A673 (cell line): ENCODE measurements around the gene CRNKL1. TPM values are rescaled to one million over a fixed set of nuclear protein-coding genes. Genes with fewer than 3 reads are reported as not detected.

Source experiments
- BruUV-seq: library from RNA; stranded (reverse); fragments of 400-500 nt; replicated peaks from 2 replicates; lab custom pipeline; 2021; lab: Mats Ljungman, UMichigan
- CTCF ChIA-PET: fragments of 300-600 bp; sonication (Branson Sonifier 250); formaldehyde crosslinking; loops from one replicate; lab custom pipeline; 2022; ENCODE audit warnings: antibody characterized with exemption; lab: Charles Lee
- POLR2A ChIA-PET: fragments of 300-600 bp; sonication (Branson Sonifier 250); formaldehyde crosslinking; loops from one replicate; lab custom pipeline; 2022; ENCODE audit warnings: antibody characterized with exemption; ENCODE audit not compliant: low non-redundant PET; lab: Charles Lee
- DNase-seq: peaks from one replicate; pipeline ENCODE4 v3.0.0-alpha.2; 2015; ENCODE audit warnings: low spot score
- H3K27ac ChIP-seq: fragments of 200-600 bp; sonication (generic); 2 replicates; pipeline ENCODE4 v1.5.1; 2016; ENCODE audit warnings: mixed run types, low read depth, mild to moderate bottlenecking, mixed read lengths, antibody characterized with exemption, low read length; ENCODE audit not compliant: poor library complexity, severe bottlenecking
- H3K27me3 ChIP-seq: fragments of 200-600 bp; sonication (generic); replicated peaks from 2 replicates; pipeline ENCODE4 v1.6.1; 2017; ENCODE audit warnings: mixed run types, low read depth, mild to moderate bottlenecking, mixed read lengths, antibody characterized with exemption, low read length; ENCODE audit not compliant: insufficient read depth, poor library complexity
- H3K36me3 ChIP-seq: fragments of 200-600 bp; sonication (generic); 2 replicates; pipeline ENCODE4 v1.6.1; 2016; ENCODE audit warnings: mixed run types, mild to moderate bottlenecking, mixed read lengths, antibody characterized with exemption, low read length; ENCODE audit not compliant: insufficient read depth, poor library complexity, severe bottlenecking
- H3K4me1 ChIP-seq: fragments of 200-600 bp; sonication (generic); 2 replicates; pipeline ENCODE4 v1.6.1; 2017; ENCODE audit warnings: mixed run types, mild to moderate bottlenecking, mixed read lengths, antibody characterized with exemption, low read length; ENCODE audit not compliant: insufficient read depth, poor library complexity, severe bottlenecking
- H3K4me3 ChIP-seq: fragments of 200-600 bp; sonication (generic); 2 replicates; pipeline ENCODE4 v1.5.1; 2016; ENCODE audit warnings: low read depth, mixed run types, mild to moderate bottlenecking, mixed read lengths, low read length; ENCODE audit not compliant: poor library complexity, severe bottlenecking
- H3K9me3 ChIP-seq: fragments of 200-600 bp; sonication (generic); 2 replicates; pipeline ENCODE4 v1.6.1; 2016; ENCODE audit warnings: mixed run types, low read depth, mild to moderate bottlenecking, mixed read lengths, antibody characterized with exemption, low read length; ENCODE audit not compliant: poor library complexity, severe bottlenecking
- EZH2 ChIP-seq: fragments of 200-600 bp; sonication (generic); IDR thresholded peaks from 2 replicates; pipeline ENCODE4 v1.6.1; 2017; ENCODE audit warnings: borderline replicate concordance, low read depth, mild to moderate bottlenecking, mixed read lengths, antibody characterized with exemption, low read length; ENCODE audit not compliant: poor library complexity, severe bottlenecking
- intact Hi-C: fragments of 100-400 bp; cut with micrococcal nuclease; formaldehyde crosslinking; loops from one replicate; pipeline ENCODE4 v1.10.0; 2022; ENCODE audit not compliant: unreplicated experiment
- total RNA-seq: library from RNA; stranded (reverse); gene quantifications from 2 replicates; pipeline ENCODE4 v1.2.3, GENCODE V29; 2021
- TF ChIP-seq, protein P1 (sequence below): fragments of 300-800, 200-600 bp; sonication (generic); conservative IDR thresholded peaks from 2 replicates; pipeline ENCODE4 v1.5.1; 2017; ENCODE audit warnings: low read depth, mild to moderate bottlenecking, antibody characterized with exemption, low read length, moderate library complexity, mixed read lengths

CRNKL1 gene
- total RNA-seq, 1 experiment from 2014 or later: 25.1 TPM

DNA sequence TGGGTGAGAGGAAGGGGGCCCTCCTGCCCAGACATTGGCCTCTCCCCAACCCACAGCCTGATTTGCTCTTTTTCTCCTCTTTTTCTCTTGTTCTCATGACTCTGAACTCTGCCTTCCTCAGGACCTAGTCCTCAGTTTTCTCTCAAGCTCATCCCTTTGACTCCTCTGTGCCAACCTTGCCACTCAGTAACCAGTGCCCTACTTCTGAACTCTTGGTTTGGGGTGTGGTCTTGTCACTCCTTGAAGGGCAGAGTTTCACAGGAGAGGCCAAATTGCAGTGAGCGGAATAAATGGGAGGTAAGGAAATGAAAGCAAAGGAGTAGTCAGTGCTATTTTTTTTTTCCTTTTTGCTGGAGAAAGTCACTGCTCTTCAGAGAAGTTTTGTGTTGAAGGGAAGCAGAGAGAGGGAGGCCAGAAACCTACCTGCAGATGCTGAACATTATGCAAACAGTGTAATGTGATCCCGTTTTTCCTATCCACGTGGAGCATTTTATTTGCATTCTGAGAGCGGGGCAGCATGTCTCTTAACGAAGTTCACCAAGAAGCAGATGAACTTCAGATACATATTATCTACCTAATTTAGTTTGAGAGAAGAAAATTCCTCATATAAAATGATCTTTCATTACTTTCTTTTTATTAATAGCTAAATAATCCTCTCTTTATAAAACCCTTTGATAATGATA is 27.0 kb upstream of the CRNKL1 start:
- no TSS peak for BruUV-seq
- no peak for DNase-seq
- Histone ChIP-seq H3K36me3 (no peaks in the 10 kb centered on the region), H3K27ac (no peak overlapping the region), H3K27me3 (peaks cover 42% of the 10 kb centered on the region), H3K4me3 (no peak overlapping the region), H3K4me1 (peaks cover 7% of the 10 kb centered on the region), H3K9me3 (no peaks in the 10 kb centered on the region)
- TF ChIP-seq, protein P1, sequence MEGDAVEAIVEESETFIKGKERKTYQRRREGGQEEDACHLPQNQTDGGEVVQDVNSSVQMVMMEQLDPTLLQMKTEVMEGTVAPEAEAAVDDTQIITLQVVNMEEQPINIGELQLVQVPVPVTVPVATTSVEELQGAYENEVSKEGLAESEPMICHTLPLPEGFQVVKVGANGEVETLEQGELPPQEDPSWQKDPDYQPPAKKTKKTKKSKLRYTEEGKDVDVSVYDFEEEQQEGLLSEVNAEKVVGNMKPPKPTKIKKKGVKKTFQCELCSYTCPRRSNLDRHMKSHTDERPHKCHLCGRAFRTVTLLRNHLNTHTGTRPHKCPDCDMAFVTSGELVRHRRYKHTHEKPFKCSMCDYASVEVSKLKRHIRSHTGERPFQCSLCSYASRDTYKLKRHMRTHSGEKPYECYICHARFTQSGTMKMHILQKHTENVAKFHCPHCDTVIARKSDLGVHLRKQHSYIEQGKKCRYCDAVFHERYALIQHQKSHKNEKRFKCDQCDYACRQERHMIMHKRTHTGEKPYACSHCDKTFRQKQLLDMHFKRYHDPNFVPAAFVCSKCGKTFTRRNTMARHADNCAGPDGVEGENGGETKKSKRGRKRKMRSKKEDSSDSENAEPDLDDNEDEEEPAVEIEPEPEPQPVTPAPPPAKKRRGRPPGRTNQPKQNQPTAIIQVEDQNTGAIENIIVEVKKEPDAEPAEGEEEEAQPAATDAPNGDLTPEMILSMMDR: no peak
- no peak for TF ChIP-seq EZH2
- ChIA-PET CTCF (no interaction called here), POLR2A (no interaction called here)
- intact Hi-C loops: no loop called here

DNA sequence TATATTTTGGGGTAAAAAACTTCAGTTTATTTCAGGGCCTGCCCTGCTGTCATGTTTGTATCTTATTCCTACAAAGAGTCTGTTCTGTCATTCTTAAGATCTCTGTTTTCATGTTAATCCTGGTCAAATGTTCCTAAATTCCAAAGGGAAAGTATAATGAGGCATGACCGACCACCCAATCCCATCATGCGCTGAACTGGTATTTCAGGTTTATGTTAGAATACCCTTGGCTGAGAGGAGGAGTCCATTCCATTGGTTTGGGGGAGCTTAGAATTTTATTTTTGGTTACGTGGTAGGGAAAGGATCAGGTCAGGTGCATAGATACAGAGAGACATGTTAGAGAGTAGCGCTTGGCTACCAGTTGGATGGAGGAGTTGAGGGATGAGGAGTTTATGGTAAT is 25.8 kb upstream of the CRNKL1 start:
- TF ChIP-seq EZH2: no peak
- TF ChIP-seq, protein P1: no peak
- Histone ChIP-seq H3K27ac (no peak overlapping the region), H3K4me3 (no peak overlapping the region), H3K9me3 (no peaks in the 10 kb centered on the region), H3K4me1 (peaks cover 7% of the 10 kb centered on the region), H3K36me3 (no peaks in the 10 kb centered on the region), H3K27me3 (peaks cover 54% of the 10 kb centered on the region)
- CTCF ChIA-PET: no interaction called here
- no TSS peak for BruUV-seq
- no peak for DNase-seq
- intact Hi-C loops: no loop called here
- POLR2A ChIA-PET: no interaction called here

DNA sequence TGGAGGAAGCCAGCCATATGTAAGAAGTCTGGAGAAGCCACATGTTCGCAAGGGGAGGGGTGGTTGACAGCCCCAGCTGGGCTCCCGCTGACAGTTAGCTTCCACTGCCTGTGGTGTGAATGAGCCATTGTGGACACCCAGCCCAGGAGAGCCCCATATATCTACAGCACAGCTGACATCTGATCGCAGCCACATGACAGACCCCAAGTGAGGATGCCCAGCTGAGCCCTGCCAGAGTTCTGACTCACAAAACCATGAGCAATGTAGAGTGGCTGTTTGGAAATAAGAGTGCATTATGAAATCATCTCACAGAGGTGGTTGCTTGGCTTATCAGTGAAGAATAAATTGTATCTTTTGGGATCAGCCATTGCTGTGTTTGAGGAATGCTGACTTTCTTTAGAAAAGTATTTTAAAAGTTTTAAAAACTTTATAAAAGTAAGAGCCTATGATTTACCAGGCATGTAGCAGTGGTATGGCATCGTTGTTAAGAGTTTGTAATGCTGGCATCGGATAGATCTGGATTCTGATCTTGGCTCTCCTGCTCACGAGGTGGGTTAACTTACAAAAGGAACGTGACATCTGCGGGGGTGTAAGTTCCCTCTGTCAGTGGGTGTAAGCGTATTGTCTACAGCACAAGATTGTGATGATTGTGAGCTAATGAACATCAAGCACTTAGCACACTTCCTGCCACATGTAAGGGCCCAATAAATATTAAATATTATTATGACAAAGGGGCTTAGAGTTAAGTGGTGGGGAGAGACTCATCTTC is 24.2 kb upstream of the CRNKL1 start:
- Histone ChIP-seq H3K27me3 (peaks cover 62% of the 10 kb centered on the region), H3K4me1 (no peaks in the 10 kb centered on the region), H3K27ac (no peak overlapping the region), H3K4me3 (no peak overlapping the region), H3K9me3 (no peaks in the 10 kb centered on the region), H3K36me3 (no peaks in the 10 kb centered on the region)
- CTCF ChIA-PET: no interaction called here
- TF ChIP-seq, protein P1: no peak
- TF ChIP-seq EZH2: no peak
- intact Hi-C loops: no loop called here
- POLR2A ChIA-PET: no interaction called here
- DNase-seq: peak; percentile 30
- no TSS peak for BruUV-seq
